Left ventricle myocardium inferior (tissue), 1 donor: Measurements from ENCODE around the gene SYTL2. TPM values are rescaled to one million over a fixed set of nuclear protein-coding genes. Genes with fewer than 3 reads are reported as not detected.
"Not testable (repeated sequence)": the region's sequence is repeated elsewhere in the genome, so short reads cannot be mapped to it uniquely, and the experiment has no call there.

Experiments used
- DNase-seq: peaks from one replicate; pipeline ENCODE4 v3.0.0-alpha.2; 2020
- H3K27ac ChIP-seq: fragments of 200-600 bp; replicated peaks from 2 replicates; pipeline ENCODE4 v1.8.0; 2021
- H3K27me3 ChIP-seq: fragments of 200-600 bp; 2 replicates; pipeline ENCODE4 v1.8.0; 2021; ENCODE audit warnings: low read depth
- H3K36me3 ChIP-seq: fragments of 200-600 bp; 2 replicates; pipeline ENCODE4 v1.8.0; 2021
- H3K4me1 ChIP-seq: fragments of 200-600 bp; 2 replicates; pipeline ENCODE4 v1.8.0; 2021
- H3K4me3 ChIP-seq: fragments of 200-600 bp; 2 replicates; pipeline ENCODE4 v1.8.0; 2021; ENCODE audit warnings: mild to moderate bottlenecking, moderate library complexity
- H3K9me3 ChIP-seq: fragments of 200-600 bp; replicated peaks from 2 replicates; pipeline ENCODE4 v1.8.0; 2021
- CTCF ChIP-seq: fragments of 200-600 bp; IDR thresholded peaks from 2 replicates; pipeline ENCODE4 v1.8.0; 2021; ENCODE audit warnings: antibody characterized with exemption, mild to moderate bottlenecking, borderline replicate concordance
- intact Hi-C: fragments of 100-400 bp; cut with micrococcal nuclease; formaldehyde crosslinking; loops from one replicate; pipeline ENCODE4 v1.11.0; 2022
- total RNA-seq: library from RNA; stranded (reverse); fragmentation: NEBNext Ultra II Directional; extraction: Animal tissue kit (Norgen Biotek cat#: 25700); gene quantifications from one replicate; pipeline ENCODE4 v1.2.1, GENCODE V29; 2021
- donor health status: DM: no; HTN: yes; CAD: no; lungs with severe emphysema.

SYTL2 gene
- total RNA-seq, 1 donor from 2014 or later = 3.8 TPM

- Histone ChIP-seq H3K4me3 (no peak overlapping the region), H3K27ac (no peak overlapping the region), H3K4me1 (no peaks in the 10 kb centered on the region), H3K36me3 (no peaks in the 10 kb centered on the region), H3K27me3 (no peaks in the 10 kb centered on the region), H3K9me3 (no peaks in the 10 kb centered on the region)
- no peak for DNase-seq
- TF ChIP-seq CTCF = no peak
- intact Hi-C loops = no loop called here
Observed at GRCh38 chr11:85843929-85844328, 33.0 kb upstream of the SYTL2 start.

GRCh38 chr11:85840932-85841331, 30.0 kb upstream of the SYTL2 start:
- DNase-seq, intact Hi-C loops, H3K4me3 ChIP-seq: not testable (repeated sequence)

GRCh38 chr11:85835729-85836128, 24.8 kb upstream of the SYTL2 start:
- no peak for DNase-seq
- intact Hi-C loops = no loop called here
- no peak for TF ChIP-seq CTCF
- no peaks in the 10 kb centered on the region for H3K36me3 ChIP-seq
- no peaks in the 10 kb centered on the region for H3K27me3 ChIP-seq
- H3K27ac ChIP-seq = no peak overlapping the region
- H3K4me3 ChIP-seq = no peak overlapping the region
- H3K9me3 ChIP-seq = peaks cover 14% of the 10 kb centered on the region
- no peaks in the 10 kb centered on the region for H3K4me1 ChIP-seq

More at GRCh38 chr11:85840932-85841331, 30.0 kb upstream of the SYTL2 start:
- H3K36me3 ChIP-seq, H3K9me3 ChIP-seq, H3K4me1 ChIP-seq, H3K27ac ChIP-seq, H3K27me3 ChIP-seq: not testable (repeated sequence)

- TF ChIP-seq CTCF = no peak
- no peaks in the 10 kb centered on the region for H3K4me1 ChIP-seq
- H3K9me3 ChIP-seq = peaks cover 14% of the 10 kb centered on the region
- intact Hi-C loops = no loop called here
- DNase-seq = no peak
- no peaks in the 10 kb centered on the region for H3K36me3 ChIP-seq
- H3K27me3 ChIP-seq = no peaks in the 10 kb centered on the region
- no peak overlapping the region for H3K27ac ChIP-seq
- H3K4me3 ChIP-seq = no peak overlapping the region
Observed at GRCh38 chr11:85835263-85835662, 24.3 kb upstream of the SYTL2 start.

GRCh38 chr11:85831050-85831449, 20.1 kb upstream of the SYTL2 start:
- TF ChIP-seq CTCF = no peak
- H3K27me3 ChIP-seq = no peaks in the 10 kb centered on the region
- intact Hi-C loops = no loop called here
- no peaks in the 10 kb centered on the region for H3K4me1 ChIP-seq
- H3K27ac ChIP-seq = no peak overlapping the region
- H3K9me3 ChIP-seq = peaks cover 14% of the 10 kb centered on the region
- H3K4me3 ChIP-seq = no peak overlapping the region
- H3K36me3 ChIP-seq = no peaks in the 10 kb centered on the region
- DNase-seq = no peak

- DNase-seq = no peak
- Histone ChIP-seq H3K4me3 (no peak overlapping the region), H3K27me3 (no peaks in the 10 kb centered on the region), H3K9me3 (no peaks in the 10 kb centered on the region), H3K4me1 (no peaks in the 10 kb centered on the region), H3K27ac (no peak overlapping the region), H3K36me3 (no peaks in the 10 kb centered on the region)
- intact Hi-C loops = no loop called here
- no peak for TF ChIP-seq CTCF
Observed at GRCh38 chr11:85829172-85829571, 18.2 kb upstream of the SYTL2 start.
